ENCODE data around the gene DPYSL3. TPM values are rescaled to one million over a fixed set of nuclear protein-coding genes. Genes with fewer than 3 reads are reported as not detected.

Gene DPYSL3
- total RNA-seq, 4 donors from 2014 or later: 121 to 213 (median 168) TPM

GRCh38 chr5:147442224-147442623 is 67.6 kb downstream of the DPYSL3 start:
- intact Hi-C loops (cut with DNase I; ENCODE audit: low total_unique reads): no loop called here
- Histone ChIP-seq H3K27me3 (no peaks in the 10 kb centered on the region), H3K9me3 (no peaks in the 10 kb centered on the region), H3K4me3 (no peak overlapping the region), H3K4me1 (peaks cover 0 to 4% of the 10 kb centered on the region in 2 donors), H3K27ac (peak overlapping the region; percentile 19 to 37), H3K36me3 (no peaks in the 10 kb centered on the region)
- DNase-seq: no peak
- TF ChIP-seq CTCF (IDR thresholded peaks at IDR 0.05) (no peak), POLR2A (IDR thresholded peaks at IDR 0.05) (no peak)

- H3K4me3 ChIP-seq: no peak overlapping the region
- intact Hi-C loops (cut with DNase I; ENCODE audit: low total_unique reads): no loop called here
- no peak for TF ChIP-seq CTCF (IDR thresholded peaks at IDR 0.05)
- TF ChIP-seq POLR2A (IDR thresholded peaks at IDR 0.05): no peak
- no peaks in the 10 kb centered on the region for H3K27me3 ChIP-seq
- H3K9me3 ChIP-seq: no peaks in the 10 kb centered on the region
- no peaks in the 10 kb centered on the region for H3K36me3 ChIP-seq
- H3K27ac ChIP-seq: no peak overlapping the region
- DNase-seq: no peak
- H3K4me1 ChIP-seq: peaks cover 0 to 4% of the 10 kb centered on the region in 2 donors
These were observed 68.6 kb downstream of the DPYSL3 start for GRCh38 chr5:147441191-147441695.

GRCh38 chr5:147439254-147439653 is 70.6 kb downstream of the DPYSL3 start:
- Histone ChIP-seq H3K9me3 (no peaks in the 10 kb centered on the region), H3K4me1 (peaks cover 0 to 4% of the 10 kb centered on the region in 2 donors), H3K27ac (no peak overlapping the region), H3K27me3 (no peaks in the 10 kb centered on the region), H3K36me3 (no peaks in the 10 kb centered on the region), H3K4me3 (no peak overlapping the region)
- intact Hi-C loops (cut with DNase I; ENCODE audit: low total_unique reads): no loop called here
- TF ChIP-seq POLR2A (IDR thresholded peaks at IDR 0.05): no peak
- no peak for TF ChIP-seq CTCF (IDR thresholded peaks at IDR 0.05)
- DNase-seq: no peak

GRCh38 chr5:147437161-147437596 is 72.7 kb downstream of the DPYSL3 start:
- no peaks in the 10 kb centered on the region for H3K27me3 ChIP-seq
- H3K4me3 ChIP-seq: no peak overlapping the region
- no peaks in the 10 kb centered on the region for H3K9me3 ChIP-seq
- no peak overlapping the region for H3K27ac ChIP-seq
- peaks cover 2 to 9% of the 10 kb centered on the region in 2 donors for H3K4me1 ChIP-seq
- H3K36me3 ChIP-seq: no peaks in the 10 kb centered on the region
- intact Hi-C loops (cut with DNase I; ENCODE audit: low total_unique reads): no loop called here
- no peak for TF ChIP-seq POLR2A (IDR thresholded peaks at IDR 0.05)
- no peak for TF ChIP-seq CTCF (IDR thresholded peaks at IDR 0.05)
- DNase-seq: no peak

GRCh38 chr5:147436596-147436995 is 73.3 kb downstream of the DPYSL3 start:
- Histone ChIP-seq H3K27ac (no peak overlapping the region), H3K9me3 (no peaks in the 10 kb centered on the region), H3K36me3 (no peaks in the 10 kb centered on the region), H3K27me3 (no peaks in the 10 kb centered on the region), H3K4me1 (peaks cover 6 to 8% of the 10 kb centered on the region in 2 donors), H3K4me3 (no peak overlapping the region)
- no peak for DNase-seq
- intact Hi-C loops (cut with DNase I; ENCODE audit: low total_unique reads): no loop called here
- TF ChIP-seq POLR2A (IDR thresholded peaks at IDR 0.05) (no peak), CTCF (IDR thresholded peaks at IDR 0.05) (no peak)
